SK-N-SH treated with all-trans-retinoic acid at 6 μM for 48 hours (cell line): Measurements from ENCODE around the gene USB1.

Source experiments
- ATAC-seq: fragments of 200-7000 bp; cut with Tn5 transposase; 3 replicates; pipeline ENCODE4 v1.9.1; 2020; ENCODE audit warnings: mild to moderate bottlenecking, moderate library complexity
- ARNTL ChIP-seq: fragments of 450-650 bp; formaldehyde crosslinking; IDR thresholded peaks from 2 replicates; pipeline ENCODE4 v1.5.0; 2020; ENCODE audit warnings: low read depth, mild to moderate bottlenecking, moderate library complexity, borderline replicate concordance
- BACH2 ChIP-seq: fragments of 250-450 bp; sonication (Bioruptor Pico); IDR thresholded peaks from 2 replicates; pipeline ENCODE4 v1.9.0; 2021; ENCODE audit warnings: mild to moderate bottlenecking, borderline replicate concordance
- CSDC2 ChIP-seq: fragments of 250-450 bp; sonication (Bioruptor Pico); IDR thresholded peaks from 2 replicates; pipeline ENCODE4 v1.5.0; 2020; ENCODE audit warnings: mild to moderate bottlenecking, moderate library complexity
- CSRNP3 ChIP-seq: fragments of 250-450 bp; sonication (Bioruptor Pico); IDR thresholded peaks from 2 replicates; pipeline ENCODE4 v1.5.1; 2021; ENCODE audit warnings: mild to moderate bottlenecking, moderate library complexity
- ISL1 ChIP-seq: fragments of 250-450 bp; sonication (Bioruptor Pico); IDR thresholded peaks from 2 replicates; pipeline ENCODE4 v2.1.2; 2022; ENCODE audit warnings: mild to moderate bottlenecking, moderate library complexity
- OSR1 ChIP-seq: fragments of 250-450 bp; sonication (Bioruptor Pico); IDR thresholded peaks from 2 replicates; pipeline ENCODE4 v1.8.0; 2022; ENCODE audit warnings: moderate library complexity, mild to moderate bottlenecking, inconsistent platforms
- PATZ1 ChIP-seq: fragments of 250-450 bp; sonication (Bioruptor Pico); IDR thresholded peaks from 2 replicates; pipeline ENCODE4 v1.8.0; 2020; ENCODE audit warnings: mild to moderate bottlenecking, moderate library complexity, borderline replicate concordance
- POU6F1 ChIP-seq: fragments of 250-450 bp; sonication (Bioruptor Pico); IDR thresholded peaks from 2 replicates; pipeline ENCODE4 v1.8.0; 2021; ENCODE audit warnings: low read depth, mild to moderate bottlenecking, moderate library complexity, borderline replicate concordance
- PPARA ChIP-seq: fragments of 250-450 bp; sonication (Bioruptor Pico); IDR thresholded peaks from 2 replicates; pipeline ENCODE4 v1.5.0; 2020; ENCODE audit warnings: mild to moderate bottlenecking, borderline replicate concordance
- RARB ChIP-seq: fragments of 250-450 bp; sonication (Bioruptor Pico); IDR thresholded peaks from 2 replicates; pipeline ENCODE4 v1.8.0; 2021; ENCODE audit warnings: mild to moderate bottlenecking, moderate library complexity
- SNAI2 ChIP-seq: fragments of 250-450 bp; sonication (Bioruptor Pico); IDR thresholded peaks from 2 replicates; pipeline ENCODE4 v1.5.0; 2020; ENCODE audit warnings: mild to moderate bottlenecking, moderate library complexity
- TCF4 ChIP-seq: fragments of 250-450 bp; sonication (Bioruptor Pico); IDR thresholded peaks from 2 replicates; pipeline ENCODE4 v1.8.0; 2021; ENCODE audit warnings: mild to moderate bottlenecking, moderate library complexity, borderline replicate concordance
- TOX ChIP-seq: fragments of 250-450 bp; sonication (Bioruptor Pico); IDR thresholded peaks from 2 replicates; pipeline ENCODE4 v1.8.0; 2021; ENCODE audit warnings: mild to moderate bottlenecking, moderate library complexity, borderline replicate concordance
- TSHZ2 ChIP-seq: fragments of 250-450 bp; sonication (Bioruptor Pico); IDR thresholded peaks from 2 replicates; pipeline ENCODE4 v1.5.0; 2020; ENCODE audit warnings: mild to moderate bottlenecking, moderate library complexity
- ZC3H10 ChIP-seq: fragments of 250-450 bp; sonication (Bioruptor Pico); IDR thresholded peaks from 2 replicates; pipeline ENCODE4 v1.5.1; 2021; ENCODE audit warnings: mild to moderate bottlenecking, moderate library complexity
- ZFP3 ChIP-seq: fragments of 250-450 bp; sonication (Bioruptor Pico); IDR thresholded peaks from 2 replicates; pipeline ENCODE4 v1.5.0; 2020; ENCODE audit warnings: mild to moderate bottlenecking, moderate library complexity
- ZFP30 ChIP-seq: fragments of 450-650 bp; formaldehyde crosslinking; IDR thresholded peaks from 2 replicates; pipeline ENCODE4 v1.5.0; 2022; ENCODE audit warnings: mild to moderate bottlenecking, moderate library complexity
- ZNF70 ChIP-seq: fragments of 450-650 bp; formaldehyde crosslinking; IDR thresholded peaks from 2 replicates; pipeline ENCODE4 v1.5.0; 2020; ENCODE audit warnings: mild to moderate bottlenecking, moderate library complexity
- ZNF8 ChIP-seq: fragments of 450-650 bp; formaldehyde crosslinking; IDR thresholded peaks from 2 replicates; pipeline ENCODE4 v1.5.0; 2020; ENCODE audit warnings: mild to moderate bottlenecking, moderate library complexity

USB1 gene

GRCh38 chr16:58044266-58045019 lies 43.2 kb downstream of the USB1 start:
- ATAC-seq = no peak
- TF ChIP-seq PATZ1 (CRISPR knock-in tag) (no peak), OSR1 (CRISPR knock-in tag) (no peak), ZFP3 (CRISPR knock-in tag) (no peak), CSRNP3 (CRISPR knock-in tag) (no peak), ARNTL (CRISPR knock-in tag) (no peak), RARB (CRISPR knock-in tag) (no peak), TCF4 (no peak), ZFP30 (CRISPR knock-in tag) (no peak), ZNF8 (no peak), BACH2 (CRISPR knock-in tag) (no peak), CSDC2 (CRISPR knock-in tag) (no peak), SNAI2 (CRISPR knock-in tag) (no peak), POU6F1 (CRISPR knock-in tag) (no peak), ZNF70 (no peak), ISL1 (CRISPR knock-in tag) (no peak), TOX (CRISPR knock-in tag) (no peak)
- TF ChIP-seq, all 23 proteins: peak for 0

GRCh38 chr16:58045096-58045495 lies 43.9 kb downstream of the USB1 start:
- TF ChIP-seq SNAI2 (CRISPR knock-in tag) (no peak), CSRNP3 (CRISPR knock-in tag) (no peak), ZNF70 (no peak), ZC3H10 (CRISPR knock-in tag) (no peak), TOX (CRISPR knock-in tag) (no peak), PATZ1 (CRISPR knock-in tag) (no peak)
- TF ChIP-seq, all 23 proteins: peak for 0
- no peak for ATAC-seq

GRCh38 chr16:58046054-58046881 lies 45.1 kb downstream of the USB1 start:
- ATAC-seq = no peak; the same call in 2 of the 3 replicates
- TF ChIP-seq OSR1 (CRISPR knock-in tag) (no peak), PATZ1 (CRISPR knock-in tag) (no peak), BACH2 (CRISPR knock-in tag) (no peak), PPARA (CRISPR knock-in tag) (no peak), POU6F1 (CRISPR knock-in tag) (no peak), TSHZ2 (no peak), ZFP30 (CRISPR knock-in tag) (no peak)
